CD14-positive monocyte (primary cell): ENCODE measurements around the gene SIPA1L3. TPM values are rescaled to one million over a fixed set of nuclear protein-coding genes. Genes with fewer than 3 reads are reported as not detected.

Experiments
- DNase-seq, 3 donors: peaks; one replicate each; pipeline ENCODE4 v3.0.0-alpha.2; 2011 to 2022
- H2AFZ ChIP-seq: 2 replicates; pipeline ENCODE4 v1.6.0; 2012; ENCODE audit warnings: mild to moderate bottlenecking, low read depth, low read length, inconsistent platforms; ENCODE audit not compliant: insufficient read depth, poor library complexity, severe bottlenecking
- H3K27ac ChIP-seq, 2 donors: 1 replicate in 1 of 2; 2 replicates in 1 of 2; pipeline ENCODE4 v1.5.1; 2012 to 2013; ENCODE audit warnings: low read length in 2 of 2, control low read depth in 1 of 2, inconsistent platforms in 1 of 2, low read depth in 1 of 2, mild to moderate bottlenecking in 1 of 2
- H3K27me3 ChIP-seq, 2 donors: one replicate each; pipeline versions ENCODE4 v1.6.0 to v1.6.1; 2011 to 2013; ENCODE audit warnings: low read length in 2 of 2; ENCODE audit not compliant: control insufficient read depth in 2 of 2, insufficient read depth in 2 of 2
- H3K36me3 ChIP-seq, 2 donors: replicated peaks in 1 of 2; 1 replicate in 1 of 2; 2 replicates in 1 of 2; pipeline versions ENCODE4 v1.5.1 to v1.6.1; 2012 to 2013; ENCODE audit warnings: low read length in 2 of 2, control low read depth in 1 of 2, inconsistent platforms in 1 of 2, mild to moderate bottlenecking in 1 of 2; ENCODE audit not compliant: insufficient read depth in 2 of 2, control insufficient read depth in 1 of 2
- H3K4me1 ChIP-seq, 2 donors: 1 replicate in 1 of 2; 2 replicates in 1 of 2; pipeline versions ENCODE4 v1.5.1 to v1.6.1; 2012 to 2013; ENCODE audit warnings: low read length in 2 of 2, control low read depth in 1 of 2, inconsistent platforms in 1 of 2, mild to moderate bottlenecking in 1 of 2, moderate library complexity in 1 of 2; ENCODE audit not compliant: insufficient read depth in 2 of 2, control insufficient read depth in 1 of 2
- H3K4me2 ChIP-seq: replicated peaks from 2 replicates; pipeline ENCODE3; 2012; ENCODE audit warnings: low read length, moderate library complexity, mild to moderate bottlenecking; ENCODE audit not compliant: poor library complexity, severe bottlenecking; ENCODE audit errors: extremely low read depth
- H3K4me3 ChIP-seq, 3 experiments: fragments of 200-600 bp in 1 of 3; sonication (generic) in 1 of 3; replicated peaks in 1 of 3; 1 replicate in 2 of 3; 2 replicates in 1 of 3; pipeline ENCODE4 v1.5.1; 2011 to 2013; ENCODE audit warnings: low read length in 3 of 3, mild to moderate bottlenecking in 3 of 3, control low read depth in 2 of 3, low read depth in 2 of 3, inconsistent platforms in 1 of 3, moderate library complexity in 1 of 3
- H3K79me2 ChIP-seq: 2 replicates; pipeline ENCODE4 v1.6.0; 2012; ENCODE audit warnings: mild to moderate bottlenecking, control low read depth, inconsistent platforms, low read length, moderate library complexity; ENCODE audit not compliant: insufficient read depth
- H3K9ac ChIP-seq: 2 replicates; pipeline ENCODE4 v1.6.0; 2017; ENCODE audit warnings: low read length, mild to moderate bottlenecking; ENCODE audit not compliant: insufficient read depth, poor library complexity, severe bottlenecking
- H3K9me3 ChIP-seq, 2 donors: replicated peaks in 1 of 2; 1 replicate in 1 of 2; 2 replicates in 1 of 2; pipeline versions ENCODE4 v1.5.1 to v1.6.1; 2012 to 2013; ENCODE audit warnings: low read length in 2 of 2, control low read depth in 1 of 2; ENCODE audit not compliant: control insufficient read depth in 1 of 2, insufficient read depth in 1 of 2
- H4K20me1 ChIP-seq: 2 replicates; pipeline ENCODE4 v1.6.0; 2012; ENCODE audit warnings: mild to moderate bottlenecking, low read length, control low read depth, moderate library complexity; ENCODE audit not compliant: insufficient read depth
- H3K27ac Mint-ChIP-seq, 7 donors: one replicate each; pipeline ENCODE4 v1.8.0; 2020; ENCODE audit warnings: mild to moderate bottlenecking in 7 of 7, mixed read lengths in 7 of 7, moderate library complexity in 6 of 7, inconsistent platforms in 2 of 7
- H3K27me3 Mint-ChIP-seq, 3 donors: one replicate each; pipeline ENCODE4 v1.8.0; 2021 to 2022; ENCODE audit warnings: low read depth in 3 of 3, mild to moderate bottlenecking in 3 of 3, mixed read lengths in 3 of 3, moderate library complexity in 3 of 3, inconsistent platforms in 1 of 3
- H3K36me3 Mint-ChIP-seq, 2 donors: one replicate each; pipeline ENCODE4 v1.8.0; 2020; ENCODE audit warnings: mixed read lengths in 2 of 2, inconsistent platforms in 1 of 2, mild to moderate bottlenecking in 1 of 2
- H3K4me1 Mint-ChIP-seq: one replicate; pipeline ENCODE4 v1.8.0; 2020; ENCODE audit warnings: mild to moderate bottlenecking, mixed read lengths
- H3K4me3 Mint-ChIP-seq, 2 donors: one replicate each; pipeline ENCODE4 v1.8.0; 2020; ENCODE audit warnings: mild to moderate bottlenecking in 2 of 2, mixed read lengths in 2 of 2, moderate library complexity in 1 of 2
- H3K9me3 Mint-ChIP-seq, 7 donors: one replicate each; pipeline ENCODE4 v1.8.0; 2020 to 2022; ENCODE audit warnings: mixed read lengths in 7 of 7, mild to moderate bottlenecking in 6 of 7, moderate library complexity in 6 of 7, inconsistent platforms in 2 of 7
- WGBS: methylation state at CpG from one replicate; pipeline ENCODE4 v1.1.5; 2013; ENCODE audit warnings: missing lambda C conversion rate; ENCODE audit not compliant: insufficient coverage; 5-methylcytosine and 5-hydroxymethylcytosine counted together
- intact Hi-C, 2 donors: fragments of 100-400 bp; cut with micrococcal nuclease; formaldehyde crosslinking; loops; one replicate each; pipeline versions ENCODE4 v1.15.0 to v1.15.1; 2023
- polyA plus RNA-seq, 3 donors: library from polyadenylated mRNA; depleted of rRNA in 1 of 3; unstranded in 2 of 3; stranded (reverse) in 1 of 3; fragments of 300-500 nt in 2 of 3; fragments of >200 nt in 1 of 3; fragmentation: Illumina TruSeq in 2 of 3; gene quantifications; 1 replicate in 2 of 3; 2 replicates in 1 of 3; pipeline ENCODE4 v1.2.3, GENCODE V29; 2012 to 2021
- TF ChIP-seq, protein P1 (sequence below): fragments of 200-600 bp; IDR thresholded peaks from one replicate; pipeline ENCODE4 v1.8.0; 2022; ENCODE audit warnings: antibody characterized with exemption, mild to moderate bottlenecking

Gene SIPA1L3
- polyA plus RNA-seq, 3 donors, result 0.55 to 4.5 (median 0.99) TPM

DNA sequence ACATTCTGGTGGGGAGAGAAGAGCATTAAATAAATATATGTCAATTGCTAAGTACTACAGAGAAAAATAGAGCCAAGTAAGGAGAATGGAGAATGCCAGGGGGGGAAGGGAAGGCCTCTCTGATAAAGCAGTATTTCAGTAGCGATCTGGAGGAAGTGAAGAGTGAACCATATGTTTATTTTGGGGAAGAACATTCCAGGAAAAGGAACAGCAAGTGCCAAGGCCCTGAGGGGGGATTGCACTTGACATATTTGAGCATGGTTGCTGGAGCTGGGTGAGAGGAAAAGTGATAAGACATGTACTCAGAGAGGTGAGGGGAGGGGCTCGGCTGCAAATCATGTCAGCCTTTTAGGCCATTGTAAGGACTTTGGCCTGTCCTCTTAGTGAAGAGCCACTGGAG, 31.0 kb upstream of the SIPA1L3 start:
- Histone ChIP-seq H3K27ac (no peak overlapping the region), H2AFZ (no peak overlapping the region), H3K4me2 (no peak overlapping the region), H3K79me2 (no peaks in the 10 kb centered on the region), H4K20me1 (no peaks in the 10 kb centered on the region), H3K9ac (no peak overlapping the region), H3K4me3 (no peak overlapping the region), H3K9me3 (peaks cover 0 to 26% of the 10 kb centered on the region in 2 donors), H3K36me3 (no peaks in the 10 kb centered on the region), H3K27me3 (no peaks in the 10 kb centered on the region), H3K4me1 (no peaks in the 10 kb centered on the region)
- no peak for DNase-seq
- TF ChIP-seq, protein P1, sequence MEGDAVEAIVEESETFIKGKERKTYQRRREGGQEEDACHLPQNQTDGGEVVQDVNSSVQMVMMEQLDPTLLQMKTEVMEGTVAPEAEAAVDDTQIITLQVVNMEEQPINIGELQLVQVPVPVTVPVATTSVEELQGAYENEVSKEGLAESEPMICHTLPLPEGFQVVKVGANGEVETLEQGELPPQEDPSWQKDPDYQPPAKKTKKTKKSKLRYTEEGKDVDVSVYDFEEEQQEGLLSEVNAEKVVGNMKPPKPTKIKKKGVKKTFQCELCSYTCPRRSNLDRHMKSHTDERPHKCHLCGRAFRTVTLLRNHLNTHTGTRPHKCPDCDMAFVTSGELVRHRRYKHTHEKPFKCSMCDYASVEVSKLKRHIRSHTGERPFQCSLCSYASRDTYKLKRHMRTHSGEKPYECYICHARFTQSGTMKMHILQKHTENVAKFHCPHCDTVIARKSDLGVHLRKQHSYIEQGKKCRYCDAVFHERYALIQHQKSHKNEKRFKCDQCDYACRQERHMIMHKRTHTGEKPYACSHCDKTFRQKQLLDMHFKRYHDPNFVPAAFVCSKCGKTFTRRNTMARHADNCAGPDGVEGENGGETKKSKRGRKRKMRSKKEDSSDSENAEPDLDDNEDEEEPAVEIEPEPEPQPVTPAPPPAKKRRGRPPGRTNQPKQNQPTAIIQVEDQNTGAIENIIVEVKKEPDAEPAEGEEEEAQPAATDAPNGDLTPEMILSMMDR, result no peak
- no peaks in the 10 kb centered on the region for H3K4me1 Mint-ChIP-seq
- intact Hi-C loops, result no loop called here
- no peaks in the 10 kb centered on the region for H3K36me3 Mint-ChIP-seq
- H3K9me3 Mint-ChIP-seq, result peaks cover 11 to 52% (median 21%) of the 10 kb centered on the region in 7 donors
- WGBS, result 58% methylated on average over 2 of the region's 2 CpGs
- peaks cover 0 to 2% (median 2%) of the 10 kb centered on the region in 3 donors for H3K27me3 Mint-ChIP-seq
- no peak overlapping the region for H3K4me3 Mint-ChIP-seq
- H3K27ac Mint-ChIP-seq, result no peak overlapping the region

DNA sequence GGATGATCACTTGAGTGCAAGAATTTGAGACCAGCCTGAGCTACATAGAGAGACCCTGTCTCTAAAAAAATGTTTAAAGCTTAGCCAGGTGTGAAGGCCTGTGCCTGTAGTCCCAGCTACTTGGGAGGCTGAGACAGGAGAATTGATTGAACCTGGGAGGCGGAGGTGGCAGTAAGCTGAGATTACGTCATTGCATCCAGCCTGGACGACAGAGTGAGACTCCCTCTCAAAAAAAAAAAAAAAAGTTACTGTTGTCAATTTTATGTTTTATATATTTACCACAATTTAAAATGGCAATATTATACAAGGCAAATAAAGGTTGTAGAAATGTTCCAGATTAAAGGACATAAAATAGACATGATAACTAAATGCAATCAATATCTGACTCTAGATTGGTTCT, 29.9 kb upstream of the SIPA1L3 start:
- no peaks in the 10 kb centered on the region for H3K4me1 ChIP-seq
- H4K20me1 ChIP-seq, result no peaks in the 10 kb centered on the region
- no peak overlapping the region for H3K4me2 ChIP-seq
- no peak overlapping the region for H3K27ac Mint-ChIP-seq
- no peaks in the 10 kb centered on the region for H3K27me3 ChIP-seq
- WGBS, result no CpG with 5 or more reads among the region's 3 CpGs
- H3K79me2 ChIP-seq, result no peaks in the 10 kb centered on the region
- H3K4me3 Mint-ChIP-seq, result no peak overlapping the region
- TF ChIP-seq, protein P1, result no peak
- H3K9me3 Mint-ChIP-seq, result peaks cover 9 to 48% (median 16%) of the 10 kb centered on the region in 7 donors
- H3K4me1 Mint-ChIP-seq, result no peaks in the 10 kb centered on the region
- H3K27me3 Mint-ChIP-seq, result peaks cover 0 to 2% (median 2%) of the 10 kb centered on the region in 3 donors
- H3K36me3 ChIP-seq, result no peaks in the 10 kb centered on the region
- intact Hi-C loops, result no loop called here
- DNase-seq, result no peak
- H3K9me3 ChIP-seq, result peaks cover 8 to 22% of the 10 kb centered on the region in 2 donors
- no peak overlapping the region for H3K4me3 ChIP-seq
- no peaks in the 10 kb centered on the region for H3K36me3 Mint-ChIP-seq
- H2AFZ ChIP-seq, result no peak overlapping the region
- no peak overlapping the region for H3K9ac ChIP-seq
- no peak overlapping the region for H3K27ac ChIP-seq
